ENCODE measurements around the gene ZNF260.

- TF ChIP-seq CTCF (IDR thresholded peaks at IDR 0.05) (no peak), ETV6 (CRISPR knock-in tag; IDR thresholded peaks at IDR 0.05) (no peak), ELF4 (CRISPR knock-in tag; IDR thresholded peaks at IDR 0.05; ENCODE audit: low read depth) (no peak), TP53 (CRISPR knock-in tag; IDR thresholded peaks at IDR 0.05) (no peak), ZBTB21 (CRISPR knock-in tag; IDR thresholded peaks at IDR 0.05; ENCODE audit: borderline replicate concordance) (no peak), NFYB (CRISPR knock-in tag; conservative IDR thresholded peaks at IDR 0.05; ENCODE audit: low read depth) (no peak), MAX (CRISPR knock-in tag; IDR thresholded peaks at IDR 0.05) (no peak), TCF7 (CRISPR knock-in tag; IDR thresholded peaks at IDR 0.05; ENCODE audit: low read depth) (no peak), USF2 (CRISPR knock-in tag; IDR thresholded peaks at IDR 0.05) (no peak), ZNF263 (CRISPR knock-in tag; IDR thresholded peaks at IDR 0.05; ENCODE audit: low read depth) (no peak), ESRRA (CRISPR knock-in tag; IDR thresholded peaks at IDR 0.05; ENCODE audit: borderline replicate concordance) (no peak), CREM (CRISPR knock-in tag; IDR thresholded peaks at IDR 0.05) (no peak)
- TF ChIP-seq, protein P1, sequence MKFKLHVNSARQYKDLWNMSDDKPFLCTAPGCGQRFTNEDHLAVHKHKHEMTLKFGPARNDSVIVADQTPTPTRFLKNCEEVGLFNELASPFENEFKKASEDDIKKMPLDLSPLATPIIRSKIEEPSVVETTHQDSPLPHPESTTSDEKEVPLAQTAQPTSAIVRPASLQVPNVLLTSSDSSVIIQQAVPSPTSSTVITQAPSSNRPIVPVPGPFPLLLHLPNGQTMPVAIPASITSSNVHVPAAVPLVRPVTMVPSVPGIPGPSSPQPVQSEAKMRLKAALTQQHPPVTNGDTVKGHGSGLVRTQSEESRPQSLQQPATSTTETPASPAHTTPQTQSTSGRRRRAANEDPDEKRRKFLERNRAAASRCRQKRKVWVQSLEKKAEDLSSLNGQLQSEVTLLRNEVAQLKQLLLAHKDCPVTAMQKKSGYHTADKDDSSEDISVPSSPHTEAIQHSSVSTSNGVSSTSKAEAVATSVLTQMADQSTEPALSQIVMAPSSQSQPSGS (CRISPR knock-in tag; IDR thresholded peaks at IDR 0.05; ENCODE audit: borderline replicate concordance, low read depth): no peak
- TF ChIP-seq, protein P2, sequence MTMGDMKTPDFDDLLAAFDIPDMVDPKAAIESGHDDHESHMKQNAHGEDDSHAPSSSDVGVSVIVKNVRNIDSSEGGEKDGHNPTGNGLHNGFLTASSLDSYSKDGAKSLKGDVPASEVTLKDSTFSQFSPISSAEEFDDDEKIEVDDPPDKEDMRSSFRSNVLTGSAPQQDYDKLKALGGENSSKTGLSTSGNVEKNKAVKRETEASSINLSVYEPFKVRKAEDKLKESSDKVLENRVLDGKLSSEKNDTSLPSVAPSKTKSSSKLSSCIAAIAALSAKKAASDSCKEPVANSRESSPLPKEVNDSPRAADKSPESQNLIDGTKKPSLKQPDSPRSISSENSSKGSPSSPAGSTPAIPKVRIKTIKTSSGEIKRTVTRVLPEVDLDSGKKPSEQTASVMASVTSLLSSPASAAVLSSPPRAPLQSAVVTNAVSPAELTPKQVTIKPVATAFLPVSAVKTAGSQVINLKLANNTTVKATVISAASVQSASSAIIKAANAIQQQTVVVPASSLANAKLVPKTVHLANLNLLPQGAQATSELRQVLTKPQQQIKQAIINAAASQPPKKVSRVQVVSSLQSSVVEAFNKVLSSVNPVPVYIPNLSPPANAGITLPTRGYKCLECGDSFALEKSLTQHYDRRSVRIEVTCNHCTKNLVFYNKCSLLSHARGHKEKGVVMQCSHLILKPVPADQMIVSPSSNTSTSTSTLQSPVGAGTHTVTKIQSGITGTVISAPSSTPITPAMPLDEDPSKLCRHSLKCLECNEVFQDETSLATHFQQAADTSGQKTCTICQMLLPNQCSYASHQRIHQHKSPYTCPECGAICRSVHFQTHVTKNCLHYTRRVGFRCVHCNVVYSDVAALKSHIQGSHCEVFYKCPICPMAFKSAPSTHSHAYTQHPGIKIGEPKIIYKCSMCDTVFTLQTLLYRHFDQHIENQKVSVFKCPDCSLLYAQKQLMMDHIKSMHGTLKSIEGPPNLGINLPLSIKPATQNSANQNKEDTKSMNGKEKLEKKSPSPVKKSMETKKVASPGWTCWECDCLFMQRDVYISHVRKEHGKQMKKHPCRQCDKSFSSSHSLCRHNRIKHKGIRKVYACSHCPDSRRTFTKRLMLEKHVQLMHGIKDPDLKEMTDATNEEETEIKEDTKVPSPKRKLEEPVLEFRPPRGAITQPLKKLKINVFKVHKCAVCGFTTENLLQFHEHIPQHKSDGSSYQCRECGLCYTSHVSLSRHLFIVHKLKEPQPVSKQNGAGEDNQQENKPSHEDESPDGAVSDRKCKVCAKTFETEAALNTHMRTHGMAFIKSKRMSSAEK (CRISPR knock-in tag; IDR thresholded peaks at IDR 0.05; ENCODE audit: borderline replicate concordance): no peak
Measured at GRCh38 chr19:36573895-36574720, 46.0 kb upstream of the ZNF260 start.
